Measurements from ENCODE around the gene FAM111B. TPM values are rescaled to one million over a fixed set of nuclear protein-coding genes. Genes with fewer than 3 reads are reported as not detected.

FAM111B gene
- total RNA-seq, 1 donor from 2014 or later: 1.7 TPM

DNA sequence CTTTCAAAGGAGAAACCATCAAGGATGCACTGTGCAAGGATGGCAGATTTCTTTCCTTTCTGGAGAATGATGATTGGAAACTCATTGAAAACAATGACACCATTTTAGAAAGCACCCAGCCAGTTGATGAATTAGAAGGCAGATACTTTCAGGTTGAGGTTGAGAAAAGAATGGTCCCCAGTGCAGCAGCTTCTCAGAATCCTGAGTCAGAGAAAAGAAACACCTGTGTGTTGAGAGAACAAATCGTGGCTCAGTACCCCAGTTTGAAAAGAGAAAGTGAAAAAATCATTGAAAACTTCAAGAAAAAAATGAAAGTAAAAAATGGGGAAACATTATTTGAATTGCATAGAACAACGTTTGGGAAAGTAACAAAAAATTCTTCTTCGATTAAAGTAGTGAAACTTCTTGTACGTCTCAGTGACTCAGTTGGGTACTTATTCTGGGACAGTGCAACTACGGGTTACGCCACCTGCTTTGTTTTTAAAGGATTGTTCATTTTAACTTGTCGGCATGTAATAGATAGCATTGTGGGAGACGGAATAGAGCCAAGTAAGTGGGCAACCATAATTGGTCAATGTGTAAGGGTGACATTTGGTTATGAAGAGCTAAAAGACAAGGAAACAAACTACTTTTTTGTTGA is 45.4 kb downstream of the FAM111B start:
- no peak for DNase-seq (ENCODE audit: low read depth)

DNA sequence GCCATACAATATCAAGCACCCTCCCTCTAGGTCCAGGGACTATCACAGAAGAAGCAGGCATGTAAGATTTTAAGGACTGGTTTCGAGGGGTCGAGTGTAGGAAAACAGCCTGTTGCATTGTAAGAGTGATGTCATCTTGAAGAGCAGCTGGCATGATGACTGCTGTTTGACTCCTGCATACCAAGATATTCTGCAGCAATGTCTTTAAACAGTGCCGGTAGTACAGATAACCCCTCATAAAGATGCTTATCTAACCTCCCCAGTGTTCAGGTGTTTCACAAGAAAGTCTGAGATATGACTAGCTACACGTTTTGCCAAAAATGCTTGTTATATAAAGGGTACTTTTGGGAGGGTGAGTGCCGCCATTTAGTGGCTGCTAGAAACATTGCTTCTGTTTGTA is 47.6 kb downstream of the FAM111B start:
- DNase-seq (ENCODE audit: low read depth): no peak

DNA sequence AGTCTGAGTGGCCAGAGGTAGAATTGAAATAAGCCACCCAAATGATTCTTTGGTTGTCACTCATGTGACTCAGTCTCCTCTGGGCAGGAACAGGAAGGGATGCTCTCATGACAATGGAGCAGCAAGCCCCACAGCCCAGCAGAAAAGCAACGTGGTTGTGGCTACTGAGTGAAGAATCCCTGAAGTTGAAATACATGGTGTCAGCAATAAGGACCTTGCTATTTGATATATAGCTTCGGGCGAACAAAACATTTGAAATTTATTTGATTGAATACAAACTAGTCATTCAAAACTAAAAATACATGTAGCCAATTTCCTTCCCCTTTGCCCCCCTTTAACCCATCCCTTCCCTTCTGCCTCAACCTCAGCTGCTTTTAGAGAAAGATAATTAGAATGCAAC is 50.4 kb downstream of the FAM111B start:
- no peak for DNase-seq (ENCODE audit: low read depth)

DNA sequence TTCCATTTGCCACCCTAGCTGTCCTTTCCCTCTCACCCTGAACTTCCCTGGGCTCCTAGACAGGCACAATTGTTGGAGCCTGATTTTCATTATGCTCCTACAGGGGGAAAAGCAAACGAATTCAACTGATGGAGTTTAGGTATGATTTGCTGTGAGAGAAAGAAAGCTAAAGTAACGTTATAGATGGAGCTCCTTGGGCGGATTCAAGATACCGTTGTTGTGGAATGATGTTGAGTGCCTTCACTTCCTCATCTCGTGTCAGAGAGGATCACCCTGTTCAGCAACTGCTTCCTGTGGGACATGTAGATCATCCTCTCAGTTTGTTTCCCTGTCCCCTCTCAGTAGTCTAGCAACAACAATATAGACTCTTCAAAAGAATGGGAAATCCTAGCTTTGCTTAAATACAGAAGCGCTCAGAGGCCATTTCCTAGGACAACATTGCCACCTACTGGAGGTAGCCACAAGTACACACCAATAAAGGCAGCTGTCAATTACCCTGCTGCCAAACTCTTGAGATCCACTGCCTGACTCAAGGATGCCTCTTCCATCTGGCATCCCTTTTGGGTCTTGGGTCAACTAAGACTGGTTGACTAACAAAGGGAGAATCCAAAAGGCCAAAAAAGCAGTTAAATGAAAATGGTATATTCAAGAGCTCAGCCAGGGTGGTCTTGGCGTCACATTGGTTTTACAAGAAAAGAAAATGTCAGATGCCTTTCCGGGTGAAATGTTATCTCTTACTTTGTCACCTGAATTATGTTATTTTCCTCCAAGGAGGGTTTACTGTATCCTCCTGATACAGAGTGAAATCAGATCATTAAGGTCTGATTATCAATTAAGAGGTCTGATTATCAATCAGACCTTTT is 51.4 kb downstream of the FAM111B start:
- peak; percentile 80 for DNase-seq (ENCODE audit: low read depth)

DNA sequence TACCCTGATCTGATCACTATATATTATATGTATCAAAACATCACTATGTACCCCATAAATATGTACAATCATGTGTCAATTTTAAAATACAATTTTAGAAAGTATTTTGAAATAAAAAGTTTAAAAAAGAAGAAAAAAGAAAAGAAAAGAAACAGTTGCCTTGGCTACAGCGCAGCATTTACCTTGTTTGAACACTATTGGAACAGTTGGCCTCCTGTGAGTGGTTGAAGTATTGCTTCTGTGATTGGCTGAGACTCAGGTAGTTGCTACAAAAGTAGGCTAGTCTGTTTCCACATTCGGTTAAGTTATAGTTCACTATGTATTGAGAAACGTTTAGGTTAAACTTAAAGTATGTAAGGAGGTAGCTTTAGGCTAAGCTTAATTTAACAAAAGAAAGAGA is 57.0 kb downstream of the FAM111B start:
- DNase-seq (ENCODE audit: low read depth): no peak

DNA sequence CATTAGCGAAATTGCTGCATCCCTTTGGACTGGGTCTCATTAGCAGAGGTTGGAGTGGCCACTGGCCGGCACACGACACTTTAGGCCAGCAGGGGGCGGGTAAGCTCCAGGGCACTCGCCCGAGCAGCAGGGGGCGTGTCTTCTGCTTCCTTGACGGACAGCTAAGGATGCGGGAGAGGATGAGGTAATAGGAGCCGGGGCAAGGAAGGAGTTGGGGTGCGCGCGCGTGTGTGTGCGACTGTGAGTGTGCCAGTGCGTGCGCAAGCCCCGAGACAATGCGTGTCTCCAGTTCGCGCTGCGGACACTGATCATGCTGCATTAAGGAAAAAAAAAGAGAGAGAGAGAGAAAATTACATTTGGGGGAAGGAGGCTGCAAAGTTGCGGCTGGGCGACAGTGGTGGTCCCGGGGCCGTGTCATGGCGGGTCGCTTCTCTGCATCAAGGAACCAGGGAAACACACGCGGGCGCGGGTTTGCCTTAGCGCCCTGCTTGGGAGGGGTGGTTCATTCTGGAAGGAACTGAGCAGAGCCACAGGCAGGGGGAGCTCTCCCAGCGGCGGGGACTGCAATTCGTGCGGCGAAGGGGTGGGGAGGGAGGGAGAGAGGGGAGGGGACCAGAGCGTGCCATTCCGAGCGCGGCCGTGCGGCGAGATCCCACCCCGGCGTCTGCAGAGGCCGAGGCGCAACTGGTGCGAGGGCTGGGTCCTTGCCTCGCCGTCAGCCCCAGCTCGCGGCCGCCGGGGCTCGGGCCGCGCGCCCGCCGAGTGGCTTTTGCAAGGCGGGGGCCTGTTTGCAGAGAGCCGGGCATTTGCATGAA is 64.7 kb downstream of the FAM111B start, which contains the start of gene DTX4:
DTX4 (plus strand) TSS at position 625 of the 815 bp plus-strand sequence. CDS start 464 bp downstream, outside the sequence.
- peak; percentile 91 for DNase-seq (ENCODE audit: low read depth)

DNA sequence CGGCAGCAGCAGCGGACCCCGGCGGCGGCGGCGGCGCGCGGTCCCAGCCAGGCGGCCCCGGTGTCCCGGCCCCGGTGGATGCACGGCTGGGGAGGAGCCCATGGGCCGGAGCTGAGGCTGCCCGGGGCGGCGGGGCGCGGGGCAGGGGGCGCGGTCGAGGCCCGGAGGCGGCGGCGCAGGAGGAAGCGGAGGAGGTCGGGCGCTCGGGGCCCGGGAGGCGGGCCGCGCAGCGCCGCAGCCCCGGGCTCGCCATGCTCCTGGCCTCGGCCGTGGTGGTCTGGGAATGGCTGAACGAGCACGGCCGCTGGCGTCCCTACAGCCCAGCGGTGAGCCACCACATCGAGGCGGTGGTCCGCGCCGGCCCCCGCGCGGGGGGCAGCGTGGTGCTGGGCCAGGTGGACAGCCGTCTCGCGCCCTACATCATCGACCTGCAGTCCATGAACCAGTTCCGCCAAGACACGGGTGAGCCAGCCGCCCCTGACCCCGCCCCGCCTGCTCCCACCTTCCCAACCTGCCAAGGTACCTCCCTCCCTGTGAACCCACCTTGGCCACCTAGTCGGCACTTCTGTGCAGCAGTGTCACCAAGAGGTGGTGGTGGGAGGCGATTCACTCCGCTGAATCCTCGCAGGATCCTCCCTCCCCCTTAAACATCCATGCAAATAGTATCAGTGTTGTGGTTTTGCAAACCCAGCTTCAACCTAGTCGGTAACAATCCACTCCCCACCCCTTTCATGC is 65.5 kb downstream of the FAM111B start:
- no peak for DNase-seq (ENCODE audit: low read depth)

DNA sequence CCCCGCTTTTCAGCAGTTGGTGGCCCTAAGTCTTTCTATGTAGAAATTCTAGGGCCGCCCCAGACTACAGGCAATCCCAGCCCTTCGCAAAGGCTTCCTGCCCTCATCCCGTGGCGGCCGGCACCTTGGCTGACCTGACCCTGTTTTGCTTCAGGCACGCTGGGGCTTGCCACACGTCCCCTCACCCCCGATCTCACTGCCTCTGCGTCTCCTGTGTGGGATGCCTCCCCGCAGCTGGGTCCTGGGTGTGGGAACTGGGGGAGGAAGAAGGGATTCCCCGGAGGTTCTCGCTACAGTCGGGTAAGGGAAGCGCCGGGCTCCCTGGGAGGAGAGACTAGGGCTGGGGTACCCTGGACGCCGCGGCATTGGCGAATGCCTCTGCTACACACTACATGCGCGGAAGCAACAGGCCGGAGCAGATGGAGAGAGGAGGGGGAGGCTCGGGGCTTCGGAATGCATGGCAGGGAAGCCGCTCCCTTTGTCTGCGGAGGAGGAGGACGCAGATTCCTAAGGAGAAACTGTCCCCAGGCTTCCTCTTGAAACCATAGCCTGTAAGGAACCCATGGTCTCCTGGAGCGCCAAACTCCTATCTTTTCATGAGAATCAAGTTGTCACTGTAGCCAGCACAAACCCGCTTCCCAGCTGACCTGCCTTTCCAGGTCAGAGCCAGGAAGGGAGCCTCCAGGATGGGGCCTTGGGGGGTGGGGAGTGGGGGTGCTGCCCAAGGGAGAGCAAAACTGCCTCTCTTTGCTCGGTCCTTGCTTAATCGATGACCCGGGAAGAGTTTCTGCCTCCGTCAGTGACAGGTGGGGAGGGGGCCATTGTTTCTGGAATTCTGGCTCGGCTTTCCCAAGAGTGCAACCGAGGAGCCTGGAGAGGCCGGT is 66.3 kb downstream of the FAM111B start:
- peak; percentile 47 for DNase-seq (ENCODE audit: low read depth)

DNA sequence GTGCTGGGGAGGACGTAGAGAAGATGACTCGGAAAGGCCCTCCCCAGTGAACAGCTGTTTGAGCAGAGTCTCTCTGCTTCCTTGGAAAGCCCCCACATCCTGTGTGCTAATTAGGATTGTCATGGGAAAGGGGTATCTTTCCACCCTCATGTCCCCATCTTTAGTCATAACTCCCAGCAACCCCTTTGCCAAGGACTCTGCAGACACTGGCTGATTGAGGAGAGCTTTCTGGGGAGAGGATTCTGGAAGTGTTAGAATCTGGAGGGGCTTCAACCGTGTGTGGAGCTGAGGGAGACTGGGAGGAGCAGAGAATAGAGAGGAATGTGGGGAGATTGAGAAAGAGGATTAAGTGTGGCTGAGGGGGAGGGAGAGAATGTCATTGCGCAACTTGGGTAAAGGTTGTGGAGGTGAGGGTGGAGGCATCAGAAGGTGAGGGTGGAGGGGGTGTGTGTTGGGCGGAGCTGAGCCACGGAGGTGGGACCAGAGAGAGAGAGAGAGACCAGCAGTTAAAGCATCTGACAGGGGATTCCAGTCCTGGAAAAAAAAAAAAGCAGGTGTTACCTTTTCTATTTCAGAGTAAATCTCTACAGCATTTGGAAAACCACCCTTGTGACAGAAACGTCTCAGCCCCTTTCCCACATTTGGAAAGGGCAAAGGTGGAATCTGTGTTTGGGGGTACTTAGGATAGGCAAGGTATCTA is 67.1 kb downstream of the FAM111B start:
- peak; percentile 41 for DNase-seq (ENCODE audit: low read depth)

DNA sequence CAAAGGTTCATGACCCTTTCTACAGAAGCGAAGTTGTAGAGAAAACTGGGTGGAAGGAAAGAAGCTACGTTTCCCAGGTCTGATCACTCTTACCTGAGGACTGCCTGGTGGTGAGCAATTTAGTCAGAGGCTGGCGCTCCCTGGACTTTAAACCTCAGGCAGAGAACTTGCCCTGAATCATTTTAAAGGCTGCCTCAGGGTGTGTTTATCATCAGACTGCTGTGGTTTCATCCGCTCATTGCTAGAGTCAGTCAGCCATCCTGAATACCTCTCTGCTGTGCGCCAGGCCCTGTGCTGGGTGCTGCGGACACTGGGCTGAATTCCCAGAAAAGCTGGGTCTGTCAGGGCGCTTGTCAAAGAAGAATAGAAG is 67.6 kb downstream of the FAM111B start:
- DNase-seq (ENCODE audit: low read depth): no peak

DNA sequence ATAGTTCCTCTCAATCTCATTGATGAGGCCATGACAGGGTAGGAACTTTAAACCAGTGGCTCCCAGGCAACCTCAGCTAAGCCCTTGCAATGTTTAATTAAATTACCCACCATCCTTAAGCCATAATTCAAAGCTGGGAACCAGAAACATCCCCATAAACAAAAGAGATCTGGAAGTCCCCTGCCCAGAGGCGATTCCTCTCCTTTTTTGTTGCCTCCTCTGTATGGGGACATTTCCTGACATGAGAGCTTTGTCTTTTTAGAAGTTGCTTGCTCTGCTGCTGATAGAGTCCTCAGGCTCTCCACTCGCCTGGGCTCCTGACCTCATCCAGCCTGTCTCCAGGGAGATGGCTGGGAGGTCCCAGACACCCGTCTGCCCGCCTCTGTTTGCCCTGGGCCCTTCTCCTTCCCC is 68.1 kb downstream of the FAM111B start:
- no peak for DNase-seq (ENCODE audit: low read depth)

DNA sequence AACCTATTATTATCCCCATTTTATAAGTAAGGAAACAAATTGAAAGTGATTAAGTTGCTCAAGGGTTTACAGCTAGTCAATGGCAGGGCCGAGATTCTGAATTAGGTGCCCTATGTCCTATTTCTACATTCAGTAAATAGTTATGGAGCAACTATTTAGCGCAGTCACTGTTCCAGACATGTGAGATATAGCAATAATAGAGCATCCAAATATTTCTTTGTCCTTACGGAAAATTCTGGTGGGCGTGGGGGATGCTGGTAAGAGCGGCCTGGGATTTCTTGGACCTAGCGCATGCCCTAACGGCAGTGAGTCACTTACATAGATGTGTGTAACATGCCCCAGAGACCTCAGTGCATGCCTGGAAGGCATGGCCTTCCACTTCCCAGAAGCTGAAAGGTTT is 69.3 kb downstream of the FAM111B start:
- DNase-seq (ENCODE audit: low read depth): no peak

Other genes starting within 250 kb of the FAM111B start
- not detected in 2 replicates for gene GLYATL1, start 167.7 kb upstream of the FAM111B start, total RNA-seq
- not detected in 2 replicates for gene GLYATL1B, start 20.9 kb upstream of the FAM111B start, total RNA-seq
- 12.6 and 13.3 TPM in 2 replicates for gene FAM111A, start 35.6 kb downstream of the FAM111B start, total RNA-seq
- 7.9 and 8.2 TPM in 2 replicates for gene DTX4, start 64.9 kb downstream of the FAM111B start, total RNA-seq
- gene MPEG1, start 105.7 kb downstream of the FAM111B start, total RNA-seq: not detected in 2 replicates

Data from myocyte (in vitro differentiated cells).